WTC11 (cell line): ENCODE measurements around the gene COL4A6. TPM values are rescaled to one million over a fixed set of nuclear protein-coding genes. Genes with fewer than 3 reads are reported as not detected.

Source experiments
- ATAC-seq: fragments of 200-7000 bp; cut with Tn5 transposase; 2 replicates; pipeline ENCODE4 v1.10.0; 2021; ENCODE audit warnings: mild to moderate bottlenecking, moderate library complexity
- CTCF ChIA-PET: fragments of 300-600 bp; sonication (Branson Sonifier 250); formaldehyde crosslinking; loops from one replicate; lab custom pipeline; 2021; ENCODE audit warnings: antibody characterized with exemption; lab: Charles Lee
- POLR2A ChIA-PET: fragments of 350-600 bp; sonication (Branson Sonifier 250); formaldehyde crosslinking; loops from one replicate; lab custom pipeline; 2021; ENCODE audit warnings: antibody characterized with exemption; lab: Charles Lee
- DNase-seq: peaks from one replicate; pipeline ENCODE4 v3.0.0; 2021; ENCODE audit warnings: low spot score
- H3K27ac Mint-ChIP-seq: 2 replicates; pipeline ENCODE4 v1.8.0; 2021; ENCODE audit warnings: mixed read lengths
- H3K27me3 Mint-ChIP-seq: 2 replicates; pipeline ENCODE4 v1.8.0; 2021; ENCODE audit warnings: low read depth, mild to moderate bottlenecking, moderate library complexity, mixed read lengths
- H3K36me3 Mint-ChIP-seq: 2 replicates; pipeline ENCODE4 v1.8.0; 2021; ENCODE audit warnings: mixed read lengths
- H3K4me1 Mint-ChIP-seq: 2 replicates; pipeline ENCODE4 v1.8.0; 2022; ENCODE audit warnings: mixed read lengths
- H3K4me3 Mint-ChIP-seq: 2 replicates; pipeline ENCODE4 v1.8.0; 2021; ENCODE audit warnings: mild to moderate bottlenecking, moderate library complexity, mixed read lengths
- H3K9me3 Mint-ChIP-seq: 2 replicates; pipeline ENCODE4 v1.8.0; 2021; ENCODE audit warnings: mixed read lengths
- ARID4B ChIP-seq: sonication (generic); formaldehyde crosslinking; IDR thresholded peaks from 2 replicates; pipeline ENCODE4 v1.8.0; 2023; ENCODE audit warnings: missing genetic modification reagents, mild to moderate bottlenecking, borderline replicate concordance
- FOXK1 ChIP-seq: sonication (generic); formaldehyde crosslinking; IDR thresholded peaks from 2 replicates; pipeline ENCODE4 v1.8.0; 2022; ENCODE audit warnings: mild to moderate bottlenecking, moderate library complexity, missing genetic modification reagents
- FOXP4 ChIP-seq: sonication (generic); formaldehyde crosslinking; IDR thresholded peaks from 2 replicates; pipeline ENCODE4 v1.8.0; 2022; ENCODE audit warnings: mild to moderate bottlenecking, missing genetic modification reagents
- GABPB1 ChIP-seq: sonication (generic); formaldehyde crosslinking; IDR thresholded peaks from 2 replicates; pipeline ENCODE4 v1.8.1; 2023; ENCODE audit warnings: mild to moderate bottlenecking, missing genetic modification reagents
- HMGA2 ChIP-seq: fragments of 250-450 bp; sonication (Bioruptor Pico); IDR thresholded peaks from 2 replicates; pipeline ENCODE4 v1.4.0; 2021; ENCODE audit warnings: mild to moderate bottlenecking, moderate library complexity
- KAT7 ChIP-seq: sonication (generic); formaldehyde crosslinking; IDR thresholded peaks from 2 replicates; pipeline ENCODE4 v1.8.1; 2023; ENCODE audit warnings: missing genetic modification reagents, mild to moderate bottlenecking, borderline replicate concordance
- RORB ChIP-seq: fragments of 250-450 bp; sonication (Bioruptor Pico); IDR thresholded peaks from 2 replicates; pipeline ENCODE4 v1.9.0; 2021; ENCODE audit warnings: mild to moderate bottlenecking
- ZNF121 ChIP-seq: sonication (generic); formaldehyde crosslinking; IDR thresholded peaks from 2 replicates; pipeline ENCODE4 v1.8.0; 2023; ENCODE audit warnings: missing genetic modification reagents
- ZNF671 ChIP-seq: fragments of 250-450 bp; sonication (Bioruptor Pico); IDR thresholded peaks from 2 replicates; pipeline ENCODE4 v1.8.0; 2021; ENCODE audit warnings: mild to moderate bottlenecking
- total RNA-seq: library from RNA; stranded (reverse); gene quantifications from 3 replicates; pipeline ENCODE4 v1.2.3, GENCODE V29; 2021
- TF ChIP-seq, protein P1 (sequence below): sonication (generic); formaldehyde crosslinking; IDR thresholded peaks from 2 replicates; pipeline ENCODE4 v1.8.1; 2022; ENCODE audit warnings: low read depth, missing genetic modification reagents, borderline replicate concordance
- TF ChIP-seq, protein P2 (sequence below): sonication (generic); formaldehyde crosslinking; IDR thresholded peaks from 2 replicates; pipeline ENCODE4 v1.8.1; 2023; ENCODE audit warnings: mild to moderate bottlenecking, missing genetic modification reagents, borderline replicate concordance
- TF ChIP-seq, protein P3 (sequence below): sonication (generic); formaldehyde crosslinking; IDR thresholded peaks from 2 replicates; pipeline ENCODE4 v1.8.1; 2023; ENCODE audit warnings: mild to moderate bottlenecking, missing genetic modification reagents
- TF ChIP-seq, protein P4 (sequence below): sonication (generic); formaldehyde crosslinking; IDR thresholded peaks from 2 replicates; pipeline ENCODE4 v1.8.1; 2022; ENCODE audit warnings: missing genetic modification reagents, borderline replicate concordance
- TF ChIP-seq, protein P5 (sequence below): sonication (generic); formaldehyde crosslinking; IDR thresholded peaks from 2 replicates; pipeline ENCODE4 v1.8.1; 2022; ENCODE audit warnings: low read depth, mild to moderate bottlenecking, moderate library complexity, missing genetic modification reagents, borderline replicate concordance
- TF ChIP-seq, protein P6 (sequence below): sonication (generic); formaldehyde crosslinking; conservative IDR thresholded peaks from 2 replicates; pipeline ENCODE4 v1.8.1; 2022; ENCODE audit warnings: mild to moderate bottlenecking, missing genetic modification reagents

COL4A6 gene
- total RNA-seq, 1 experiment from 2014 or later, result 15.2 TPM

DNA sequence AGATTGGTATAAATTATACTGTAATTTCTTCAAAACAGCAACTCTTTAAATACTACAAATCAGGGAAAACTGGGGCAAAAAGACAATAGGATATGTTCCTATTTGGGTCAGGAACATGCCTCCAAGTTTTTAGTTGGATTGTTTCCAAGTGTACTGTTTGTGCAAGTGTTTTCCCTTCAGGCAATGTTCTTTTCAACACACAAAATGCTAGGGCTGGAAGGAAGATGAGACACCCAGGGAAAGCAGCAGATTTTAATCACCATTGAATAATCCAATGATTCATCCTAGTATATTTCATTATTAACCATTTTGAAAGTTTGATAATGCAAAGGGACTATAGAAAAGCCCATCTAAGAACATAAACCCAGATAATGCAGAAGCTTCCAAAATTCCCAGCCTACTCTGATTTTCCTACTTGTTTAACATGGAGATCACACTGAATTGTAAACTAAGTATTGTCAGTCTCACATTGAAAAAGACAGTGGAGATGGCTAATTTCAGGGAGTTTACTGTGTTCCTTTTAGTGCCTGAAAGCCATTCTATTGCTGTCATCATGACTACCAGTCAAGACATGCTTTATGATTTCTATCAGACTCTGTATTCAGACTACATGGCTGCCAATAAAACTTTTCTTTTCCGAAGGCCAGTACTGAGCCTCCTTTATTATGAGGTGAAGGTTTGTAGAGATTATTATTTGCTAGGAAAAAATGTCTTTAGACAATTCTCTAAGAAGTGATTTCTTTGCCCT lies 38.6 kb downstream of the COL4A6 start:
- Mint-ChIP-seq H3K27ac (no peak overlapping the region), H3K36me3 (no peaks in the 10 kb centered on the region), H3K4me3 (no peak overlapping the region), H3K4me1 (peaks cover 36% of the 10 kb centered on the region), H3K27me3 (no peaks in the 10 kb centered on the region; the same call in 1 of the 2 replicates), H3K9me3 (no peaks in the 10 kb centered on the region)
- ATAC-seq, result no peak
- TF ChIP-seq, protein P1, sequence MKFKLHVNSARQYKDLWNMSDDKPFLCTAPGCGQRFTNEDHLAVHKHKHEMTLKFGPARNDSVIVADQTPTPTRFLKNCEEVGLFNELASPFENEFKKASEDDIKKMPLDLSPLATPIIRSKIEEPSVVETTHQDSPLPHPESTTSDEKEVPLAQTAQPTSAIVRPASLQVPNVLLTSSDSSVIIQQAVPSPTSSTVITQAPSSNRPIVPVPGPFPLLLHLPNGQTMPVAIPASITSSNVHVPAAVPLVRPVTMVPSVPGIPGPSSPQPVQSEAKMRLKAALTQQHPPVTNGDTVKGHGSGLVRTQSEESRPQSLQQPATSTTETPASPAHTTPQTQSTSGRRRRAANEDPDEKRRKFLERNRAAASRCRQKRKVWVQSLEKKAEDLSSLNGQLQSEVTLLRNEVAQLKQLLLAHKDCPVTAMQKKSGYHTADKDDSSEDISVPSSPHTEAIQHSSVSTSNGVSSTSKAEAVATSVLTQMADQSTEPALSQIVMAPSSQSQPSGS (CRISPR knock-in tag), result no peak
- TF ChIP-seq FOXK1 (CRISPR knock-in tag), result no peak
- TF ChIP-seq ZNF671 (CRISPR knock-in tag), result no peak
- no peak for TF ChIP-seq ZNF121
- TF ChIP-seq FOXP4 (CRISPR knock-in tag), result no peak
- TF ChIP-seq, protein P2, sequence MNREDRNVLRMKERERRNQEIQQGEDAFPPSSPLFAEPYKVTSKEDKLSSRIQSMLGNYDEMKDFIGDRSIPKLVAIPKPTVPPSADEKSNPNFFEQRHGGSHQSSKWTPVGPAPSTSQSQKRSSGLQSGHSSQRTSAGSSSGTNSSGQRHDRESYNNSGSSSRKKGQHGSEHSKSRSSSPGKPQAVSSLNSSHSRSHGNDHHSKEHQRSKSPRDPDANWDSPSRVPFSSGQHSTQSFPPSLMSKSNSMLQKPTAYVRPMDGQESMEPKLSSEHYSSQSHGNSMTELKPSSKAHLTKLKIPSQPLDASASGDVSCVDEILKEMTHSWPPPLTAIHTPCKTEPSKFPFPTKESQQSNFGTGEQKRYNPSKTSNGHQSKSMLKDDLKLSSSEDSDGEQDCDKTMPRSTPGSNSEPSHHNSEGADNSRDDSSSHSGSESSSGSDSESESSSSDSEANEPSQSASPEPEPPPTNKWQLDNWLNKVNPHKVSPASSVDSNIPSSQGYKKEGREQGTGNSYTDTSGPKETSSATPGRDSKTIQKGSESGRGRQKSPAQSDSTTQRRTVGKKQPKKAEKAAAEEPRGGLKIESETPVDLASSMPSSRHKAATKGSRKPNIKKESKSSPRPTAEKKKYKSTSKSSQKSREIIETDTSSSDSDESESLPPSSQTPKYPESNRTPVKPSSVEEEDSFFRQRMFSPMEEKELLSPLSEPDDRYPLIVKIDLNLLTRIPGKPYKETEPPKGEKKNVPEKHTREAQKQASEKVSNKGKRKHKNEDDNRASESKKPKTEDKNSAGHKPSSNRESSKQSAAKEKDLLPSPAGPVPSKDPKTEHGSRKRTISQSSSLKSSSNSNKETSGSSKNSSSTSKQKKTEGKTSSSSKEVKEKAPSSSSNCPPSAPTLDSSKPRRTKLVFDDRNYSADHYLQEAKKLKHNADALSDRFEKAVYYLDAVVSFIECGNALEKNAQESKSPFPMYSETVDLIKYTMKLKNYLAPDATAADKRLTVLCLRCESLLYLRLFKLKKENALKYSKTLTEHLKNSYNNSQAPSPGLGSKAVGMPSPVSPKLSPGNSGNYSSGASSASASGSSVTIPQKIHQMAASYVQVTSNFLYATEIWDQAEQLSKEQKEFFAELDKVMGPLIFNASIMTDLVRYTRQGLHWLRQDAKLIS (CRISPR knock-in tag), result no peak
- ChIA-PET CTCF (no interaction called here), POLR2A (no interaction called here)
- DNase-seq, result no peak

GRCh38 chrX:108397627-108398391 lies 40.4 kb downstream of the COL4A6 start:
- Mint-ChIP-seq H3K4me3 (no peak overlapping the region), H3K9me3 (no peaks in the 10 kb centered on the region), H3K27me3 (no peaks in the 10 kb centered on the region; the same call in 1 of the 2 replicates), H3K36me3 (no peaks in the 10 kb centered on the region), H3K27ac (no peak overlapping the region), H3K4me1 (peaks cover 36% of the 10 kb centered on the region)
- ATAC-seq, result no peak
- POLR2A ChIA-PET, result no interaction called here
- CTCF ChIA-PET, result no interaction called here
- DNase-seq, result no peak
- TF ChIP-seq RORB, result no peak
- TF ChIP-seq, protein P3, sequence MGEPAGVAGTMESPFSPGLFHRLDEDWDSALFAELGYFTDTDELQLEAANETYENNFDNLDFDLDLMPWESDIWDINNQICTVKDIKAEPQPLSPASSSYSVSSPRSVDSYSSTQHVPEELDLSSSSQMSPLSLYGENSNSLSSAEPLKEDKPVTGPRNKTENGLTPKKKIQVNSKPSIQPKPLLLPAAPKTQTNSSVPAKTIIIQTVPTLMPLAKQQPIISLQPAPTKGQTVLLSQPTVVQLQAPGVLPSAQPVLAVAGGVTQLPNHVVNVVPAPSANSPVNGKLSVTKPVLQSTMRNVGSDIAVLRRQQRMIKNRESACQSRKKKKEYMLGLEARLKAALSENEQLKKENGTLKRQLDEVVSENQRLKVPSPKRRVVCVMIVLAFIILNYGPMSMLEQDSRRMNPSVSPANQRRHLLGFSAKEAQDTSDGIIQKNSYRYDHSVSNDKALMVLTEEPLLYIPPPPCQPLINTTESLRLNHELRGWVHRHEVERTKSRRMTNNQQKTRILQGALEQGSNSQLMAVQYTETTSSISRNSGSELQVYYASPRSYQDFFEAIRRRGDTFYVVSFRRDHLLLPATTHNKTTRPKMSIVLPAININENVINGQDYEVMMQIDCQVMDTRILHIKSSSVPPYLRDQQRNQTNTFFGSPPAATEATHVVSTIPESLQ (CRISPR knock-in tag), result no peak
- TF ChIP-seq HMGA2 (CRISPR knock-in tag), result no peak
- TF ChIP-seq, protein P4, sequence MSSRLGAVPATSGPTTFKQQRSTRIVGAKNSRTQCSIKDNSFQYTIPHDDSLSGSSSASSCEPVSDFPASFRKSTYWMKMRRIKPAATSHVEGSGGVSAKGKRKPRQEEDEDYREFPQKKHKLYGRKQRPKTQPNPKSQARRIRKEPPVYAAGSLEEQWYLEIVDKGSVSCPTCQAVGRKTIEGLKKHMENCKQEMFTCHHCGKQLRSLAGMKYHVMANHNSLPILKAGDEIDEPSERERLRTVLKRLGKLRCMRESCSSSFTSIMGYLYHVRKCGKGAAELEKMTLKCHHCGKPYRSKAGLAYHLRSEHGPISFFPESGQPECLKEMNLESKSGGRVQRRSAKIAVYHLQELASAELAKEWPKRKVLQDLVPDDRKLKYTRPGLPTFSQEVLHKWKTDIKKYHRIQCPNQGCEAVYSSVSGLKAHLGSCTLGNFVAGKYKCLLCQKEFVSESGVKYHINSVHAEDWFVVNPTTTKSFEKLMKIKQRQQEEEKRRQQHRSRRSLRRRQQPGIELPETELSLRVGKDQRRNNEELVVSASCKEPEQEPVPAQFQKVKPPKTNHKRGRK, result no peak
- TF ChIP-seq GABPB1 (CRISPR knock-in tag), result no peak
- TF ChIP-seq, protein P5, sequence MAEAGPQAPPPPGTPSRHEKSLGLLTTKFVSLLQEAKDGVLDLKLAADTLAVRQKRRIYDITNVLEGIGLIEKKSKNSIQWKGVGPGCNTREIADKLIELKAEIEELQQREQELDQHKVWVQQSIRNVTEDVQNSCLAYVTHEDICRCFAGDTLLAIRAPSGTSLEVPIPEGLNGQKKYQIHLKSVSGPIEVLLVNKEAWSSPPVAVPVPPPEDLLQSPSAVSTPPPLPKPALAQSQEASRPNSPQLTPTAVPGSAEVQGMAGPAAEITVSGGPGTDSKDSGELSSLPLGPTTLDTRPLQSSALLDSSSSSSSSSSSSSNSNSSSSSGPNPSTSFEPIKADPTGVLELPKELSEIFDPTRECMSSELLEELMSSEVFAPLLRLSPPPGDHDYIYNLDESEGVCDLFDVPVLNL (CRISPR knock-in tag), result no peak
- no peak for TF ChIP-seq ARID4B (CRISPR knock-in tag)
- TF ChIP-seq, protein P6, sequence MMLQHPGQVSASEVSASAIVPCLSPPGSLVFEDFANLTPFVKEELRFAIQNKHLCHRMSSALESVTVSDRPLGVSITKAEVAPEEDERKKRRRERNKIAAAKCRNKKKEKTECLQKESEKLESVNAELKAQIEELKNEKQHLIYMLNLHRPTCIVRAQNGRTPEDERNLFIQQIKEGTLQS (CRISPR knock-in tag), result no peak
- TF ChIP-seq KAT7 (CRISPR knock-in tag), result no peak
